Stimulated activated CD4-positive, alpha-beta T cell treated with anti-CD3 and anti-CD28 coated beads, Interleukin-4, amount 100 ng/mL, for 48 hours (primary cell): Measurements from ENCODE around the gene CLNK.

Experiments
- DNase-seq, 2 donors: peaks; one replicate each; pipeline ENCODE4 v3.0.0-alpha.2; 2020; ENCODE audit warnings: low read depth in 2 of 2

CLNK gene

GRCh38 chr4:10612476-10612875 lies 72.1 kb downstream of the CLNK start:
- DNase-seq: no peak

DNA sequence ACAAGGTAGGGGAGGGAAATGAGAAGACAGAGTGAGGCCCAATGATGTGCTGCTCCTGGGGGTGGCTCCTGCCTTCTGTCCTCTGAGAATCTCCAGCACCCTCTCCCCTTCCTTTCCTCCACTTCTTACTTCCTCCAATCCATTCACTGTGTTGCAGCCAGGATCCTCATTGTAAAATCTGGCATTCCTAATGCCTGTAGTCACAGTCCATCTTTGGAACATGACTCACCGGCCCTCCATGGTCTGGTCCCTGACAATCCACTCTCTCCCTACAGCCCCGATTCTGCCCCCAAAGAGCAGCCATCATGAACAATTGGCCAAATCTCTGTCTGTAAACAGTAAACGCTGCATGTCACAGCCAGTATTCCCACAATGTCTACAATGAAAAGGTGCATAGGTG lies 72.9 kb downstream of the CLNK start:
- no peak for DNase-seq

GRCh38 chr4:10608501-10609219 lies 75.9 kb downstream of the CLNK start:
- DNase-seq: no peak

DNA sequence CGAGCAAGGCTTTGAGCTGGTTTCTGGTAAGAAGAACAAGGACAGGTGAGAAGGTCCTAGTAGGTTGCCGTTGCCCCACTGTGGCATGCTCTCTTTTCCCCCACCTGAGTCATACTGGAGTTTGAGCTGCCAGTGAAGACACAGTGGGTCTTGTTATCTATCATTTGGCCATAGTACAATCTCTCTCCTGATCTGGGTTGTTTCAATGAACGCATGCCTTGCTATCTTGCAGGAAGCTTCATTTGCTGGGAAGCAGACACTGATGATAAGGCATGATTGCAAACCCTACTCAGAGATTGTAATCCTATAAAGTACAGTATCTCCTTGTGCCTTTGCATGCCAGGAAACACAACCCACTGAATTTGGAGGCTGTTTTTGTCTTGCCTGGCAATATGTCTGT lies 77.4 kb downstream of the CLNK start:
- no peak for DNase-seq

GRCh38 chr4:10606483-10607155 lies 77.9 kb downstream of the CLNK start:
- DNase-seq: no peak

- DNase-seq: no peak
These were observed 78.7 kb downstream of the CLNK start for GRCh38 chr4:10605746-10606482.

- DNase-seq: no peak
These were observed 79.5 kb downstream of the CLNK start for GRCh38 chr4:10605031-10605430.

DNA sequence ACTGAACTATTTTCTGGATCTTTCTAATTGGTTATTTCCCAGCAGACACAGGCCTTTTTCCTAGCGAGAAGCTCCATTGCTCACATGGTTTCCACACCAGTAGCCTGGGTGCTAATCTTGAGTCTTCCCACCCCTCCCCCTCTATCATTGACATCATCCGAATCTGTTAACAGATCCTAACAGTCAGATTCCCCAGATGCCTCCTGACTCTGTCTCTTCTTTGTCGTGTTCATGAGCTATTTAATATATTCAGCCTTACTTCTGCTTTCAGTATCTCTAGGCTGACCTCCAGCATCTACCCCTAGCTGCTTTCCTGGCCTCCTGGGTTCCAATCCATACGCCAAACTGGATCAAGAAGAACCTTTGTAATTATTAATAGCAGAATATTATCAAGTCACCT lies 85.0 kb downstream of the CLNK start:
- no peak for DNase-seq

- no peak for DNase-seq
These were observed 85.7 kb downstream of the CLNK start for GRCh38 chr4:10598829-10599228.

DNA sequence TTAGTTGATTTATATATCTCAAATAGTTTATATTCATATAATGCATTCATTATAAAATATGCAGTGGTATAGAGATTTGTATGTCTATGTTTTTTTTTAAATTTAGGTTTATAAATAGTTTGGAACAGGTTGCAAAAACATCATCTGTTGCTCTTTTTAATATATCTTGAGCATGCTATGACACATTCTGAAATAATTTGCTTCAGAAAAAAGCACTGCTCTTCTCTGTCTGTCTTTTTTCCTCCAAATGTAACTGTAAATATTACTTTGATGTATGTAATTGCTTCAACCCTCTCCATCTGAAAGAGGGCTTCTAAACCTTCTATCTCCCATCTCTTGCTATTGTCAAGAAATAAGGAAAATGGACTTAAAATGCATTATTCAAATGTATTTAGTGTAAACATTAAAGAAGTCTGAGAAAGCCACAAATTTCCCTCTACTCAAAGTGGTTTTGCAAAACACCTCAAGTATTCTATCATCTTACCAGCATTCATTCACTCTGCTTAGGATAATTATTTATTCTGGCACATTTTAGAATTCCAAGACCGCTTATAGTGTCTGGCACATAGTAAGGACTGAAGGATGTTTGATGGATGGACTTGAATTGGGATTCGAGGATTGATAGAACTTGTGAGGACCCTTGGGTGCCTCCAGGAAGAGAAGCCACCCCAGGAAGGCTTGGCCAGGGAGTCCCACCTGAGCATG lies 87.8 kb downstream of the CLNK start:
- no peak for DNase-seq

GRCh38 chr4:10593130-10593529 lies 91.4 kb downstream of the CLNK start:
- DNase-seq: no peak

DNA sequence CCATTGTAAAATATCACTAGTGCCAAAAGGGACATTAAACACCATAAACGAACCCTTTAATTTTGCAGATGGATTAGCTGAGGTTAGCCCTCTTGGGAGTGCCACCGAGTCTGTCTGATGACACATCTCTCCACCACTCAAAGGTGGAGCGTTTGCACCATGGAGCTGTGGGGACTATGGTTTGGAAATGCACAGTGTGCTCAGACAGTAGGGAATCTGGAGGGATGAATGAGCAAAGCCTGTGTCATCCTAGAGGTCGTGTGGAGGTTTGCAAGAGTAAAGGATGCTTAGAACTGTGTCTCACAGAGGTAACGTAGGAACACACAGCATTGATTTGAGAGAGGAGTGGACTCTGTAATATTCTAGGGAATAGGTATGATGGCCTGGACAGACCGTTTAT lies 93.7 kb downstream of the CLNK start:
- no peak for DNase-seq

GRCh38 chr4:10589799-10590198 lies 94.8 kb downstream of the CLNK start:
- DNase-seq: no peak

DNA sequence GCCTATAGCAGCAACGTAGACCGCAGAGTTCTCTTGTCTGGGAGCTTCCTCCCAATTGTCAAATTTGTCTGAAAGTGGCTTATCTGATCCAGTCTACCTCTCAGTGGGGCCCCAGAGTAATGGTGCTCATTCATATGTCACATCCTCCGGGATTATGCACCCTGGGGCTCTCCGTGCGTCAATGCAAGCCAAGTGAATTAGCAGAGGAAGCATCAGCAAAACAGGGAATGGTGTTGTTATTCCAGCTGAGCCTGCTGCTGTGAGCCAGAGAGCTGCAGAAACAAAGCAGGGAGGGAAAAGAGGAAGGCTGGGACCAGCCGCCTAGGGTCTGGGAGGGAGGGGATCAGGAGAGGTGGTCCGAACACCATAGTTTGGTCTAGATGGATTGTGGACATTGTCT lies 95.2 kb downstream of the CLNK start:
- DNase-seq: no peak

DNA sequence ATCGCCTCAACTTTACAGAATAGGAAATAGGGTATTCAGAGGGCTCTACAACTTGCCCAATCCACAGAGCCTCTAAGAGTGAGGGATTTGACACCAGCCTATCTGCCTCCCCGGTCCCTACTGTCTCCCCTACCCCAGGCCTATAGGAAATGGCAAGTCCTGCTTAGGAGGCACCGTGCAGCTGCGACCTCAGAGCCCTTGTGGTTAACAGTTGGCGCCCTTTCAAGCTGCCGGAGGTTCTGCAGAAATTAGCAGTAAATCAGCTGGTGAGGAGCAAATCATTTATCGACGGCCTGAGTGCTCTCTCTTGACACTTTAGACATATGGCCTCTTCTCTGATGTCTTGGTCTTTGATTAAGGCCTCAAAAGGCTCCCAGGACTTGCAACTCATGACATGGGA lies 96.9 kb downstream of the CLNK start:
- no peak for DNase-seq

DNA sequence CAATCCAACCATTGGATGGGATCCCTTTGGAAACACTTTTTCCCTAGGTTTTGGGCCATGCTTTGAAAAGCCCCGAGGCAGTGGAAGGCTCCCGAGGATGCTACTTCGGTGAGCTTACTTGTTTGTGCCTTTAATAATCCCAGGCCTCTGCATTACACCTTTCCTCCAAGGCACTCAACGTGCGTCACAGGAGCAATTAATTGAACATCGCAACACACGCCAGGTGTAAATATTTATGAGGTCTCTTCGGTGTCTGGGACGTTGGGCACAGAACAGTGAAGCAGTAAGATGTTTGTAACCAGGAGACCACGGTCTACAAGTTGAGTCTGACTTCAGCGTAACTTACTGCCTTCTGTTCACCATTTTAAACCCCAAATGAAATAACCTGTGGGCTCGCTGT lies 97.3 kb downstream of the CLNK start:
- DNase-seq: no peak

DNA sequence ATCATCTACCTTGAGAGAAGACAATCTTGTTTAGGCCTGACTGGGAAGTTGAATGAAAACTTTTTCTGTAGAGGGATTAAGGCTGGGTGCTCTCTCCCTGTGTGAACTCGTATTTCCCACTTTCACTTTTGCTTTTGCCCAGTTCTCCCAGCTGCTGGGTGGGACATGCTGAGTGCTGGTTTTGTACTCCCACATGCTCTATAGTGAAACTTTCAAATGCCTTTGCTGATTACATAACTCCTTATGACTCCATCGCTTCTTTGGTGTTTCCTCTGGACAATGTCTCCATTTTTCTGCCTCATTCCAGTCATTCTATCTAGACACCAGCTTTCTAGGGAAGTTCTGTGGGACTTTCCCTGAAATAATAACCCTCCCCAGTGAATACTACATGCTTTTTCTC lies 100.5 kb downstream of the CLNK start:
- no peak for DNase-seq

DNA sequence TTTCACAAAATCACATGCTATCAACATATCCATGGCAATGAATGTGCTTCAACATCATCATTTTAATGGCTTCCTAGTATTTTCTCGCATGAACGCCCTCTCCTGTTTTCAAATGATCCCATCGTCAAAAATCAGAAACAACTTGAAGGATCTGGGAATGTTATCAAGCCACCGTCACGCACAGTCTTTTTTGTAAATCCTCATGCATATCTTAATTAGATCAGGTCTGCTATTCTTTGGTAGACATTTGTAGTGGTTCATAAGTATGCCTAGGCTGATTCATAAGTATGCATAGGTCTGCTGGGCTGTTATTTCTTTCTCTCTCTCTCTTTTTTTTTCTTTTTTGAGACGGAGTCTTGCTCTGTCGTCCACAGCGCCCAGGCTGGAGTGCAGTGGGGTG lies 101.6 kb downstream of the CLNK start:
- DNase-seq: no peak

- DNase-seq: peak in 1 of 2 donors; percentile 4
These were observed 102.4 kb downstream of the CLNK start for GRCh38 chr4:10582059-10582686.

DNA sequence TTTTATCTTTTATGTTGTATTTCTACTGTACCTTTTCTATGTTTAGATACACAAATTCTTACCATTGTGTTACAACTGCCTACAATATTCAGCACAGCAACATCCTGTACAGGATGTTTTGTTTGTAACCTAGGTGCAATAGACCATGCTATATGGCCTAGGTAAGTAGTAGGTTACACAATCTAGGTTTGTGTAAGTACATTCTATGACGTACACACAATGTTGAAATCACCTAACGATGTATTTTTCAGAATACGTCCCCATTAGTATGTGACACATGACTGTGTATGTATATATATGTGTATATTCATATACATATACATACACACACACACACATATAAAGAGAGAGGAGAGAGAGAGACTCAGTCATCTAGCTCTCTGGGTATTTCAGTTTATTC lies 103.5 kb downstream of the CLNK start:
- DNase-seq: no peak

GRCh38 chr4:10579648-10580047 lies 104.9 kb downstream of the CLNK start:
- no peak for DNase-seq
